ENCODE results near the gene MOCOS. TPM values are rescaled to one million over a fixed set of nuclear protein-coding genes. Genes with fewer than 3 reads are reported as not detected.

MOCOS gene
- total RNA-seq, result 1.3 and 1.4 TPM in 2 replicates

GRCh38 chr18:36187193-36187825 is at the start of gene MOCOS:
MOCOS (plus strand) TSS chr18:36187497; CDS start chr18:36187540, 43 bp downstream.

GRCh38 chr18:36297417-36298125 is 110.3 kb downstream of the MOCOS start, which contains the start of gene FHOD3:
FHOD3 (plus strand) TSS chr18:36297713; CDS start chr18:36297836, 123 bp downstream.

Other genes with a start within 250 kb of the MOCOS start
- gene RPRD1A, start 119.9 kb upstream of the MOCOS start, total RNA-seq, result 33.4 and 36.6 TPM in 2 replicates
- gene SLC39A6, start 58.2 kb upstream of the MOCOS start, total RNA-seq, result 33.1 and 53.8 TPM in 2 replicates
- gene ELP2, start 57.6 kb upstream of the MOCOS start, total RNA-seq, result 46.0 and 57.8 TPM in 2 replicates
- gene FHOD3, start 110.2 kb downstream of the MOCOS start, total RNA-seq, result 3.0 and 4.9 TPM in 2 replicates

Data from epithelial cell of alveolus of lung (primary cell).